HPDE6-E6E7 (cell line): ENCODE results near the gene PKLR.

Source experiments
- DNase-seq: peaks from one replicate; pipeline ENCODE4 v3.0.0; 2011; ENCODE audit warnings: missing footprints; ENCODE audit errors: extremely low spot score

The PKLR gene

GRCh38 chr1:155285063-155285462 lies 16.2 kb downstream of the PKLR start:
- DNase-seq: no peak

DNA sequence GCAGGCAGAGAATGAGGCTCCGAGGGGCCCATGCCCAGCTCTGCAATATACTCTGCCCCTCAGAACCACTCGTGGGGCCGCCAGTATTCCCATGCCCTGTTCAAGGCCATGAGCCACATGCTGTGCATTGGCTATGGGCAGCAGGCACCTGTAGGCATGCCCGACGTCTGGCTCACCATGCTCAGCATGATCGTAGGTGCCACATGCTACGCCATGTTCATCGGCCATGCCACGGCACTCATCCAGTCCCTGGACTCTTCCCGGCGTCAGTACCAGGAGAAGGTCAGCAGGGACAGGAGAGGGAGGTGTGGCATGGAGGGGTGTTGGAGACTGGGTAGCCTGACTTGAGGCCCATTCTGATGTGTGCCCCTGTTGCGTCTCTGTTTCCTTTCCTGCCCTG lies 16.8 kb downstream of the PKLR start:
- no peak for DNase-seq

GRCh38 chr1:155282488-155283091 lies 18.6 kb downstream of the PKLR start:
- no peak for DNase-seq

DNA sequence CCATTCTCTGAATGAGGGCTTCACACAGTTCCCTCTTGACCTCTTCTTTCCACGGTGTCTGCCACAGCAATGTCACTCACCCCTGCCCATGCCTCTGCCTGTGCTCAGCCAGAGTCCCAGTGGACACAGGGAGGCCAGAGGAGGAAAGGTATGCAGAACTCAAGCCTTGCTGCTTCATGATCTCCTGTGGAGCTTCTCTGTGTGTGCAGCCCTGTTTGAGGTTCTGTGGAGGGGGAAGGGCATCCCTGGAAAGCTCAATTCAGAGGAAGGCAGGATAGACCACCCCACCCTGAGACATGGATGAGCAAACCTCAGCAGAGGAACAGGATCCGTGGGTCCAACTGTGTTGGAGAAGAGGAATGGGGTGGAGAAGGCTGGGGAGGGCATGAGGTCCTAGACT lies 22.0 kb downstream of the PKLR start:
- no peak for DNase-seq

- peak; percentile 32 for DNase-seq
These were observed 22.5 kb downstream of the PKLR start for GRCh38 chr1:155278689-155279160.

- peak; percentile 58 for DNase-seq
These were observed 23.1 kb downstream of the PKLR start for GRCh38 chr1:155277902-155278688.

GRCh38 chr1:155277070-155277901 lies 24.0 kb downstream of the PKLR start, which contains the start of gene HCN3:
Gene HCN3, plus strand, starts transcription at chr1:155277463. Its CDS starts 128 bp downstream, at chr1:155277591.
- peak; percentile 97 for DNase-seq

DNA sequence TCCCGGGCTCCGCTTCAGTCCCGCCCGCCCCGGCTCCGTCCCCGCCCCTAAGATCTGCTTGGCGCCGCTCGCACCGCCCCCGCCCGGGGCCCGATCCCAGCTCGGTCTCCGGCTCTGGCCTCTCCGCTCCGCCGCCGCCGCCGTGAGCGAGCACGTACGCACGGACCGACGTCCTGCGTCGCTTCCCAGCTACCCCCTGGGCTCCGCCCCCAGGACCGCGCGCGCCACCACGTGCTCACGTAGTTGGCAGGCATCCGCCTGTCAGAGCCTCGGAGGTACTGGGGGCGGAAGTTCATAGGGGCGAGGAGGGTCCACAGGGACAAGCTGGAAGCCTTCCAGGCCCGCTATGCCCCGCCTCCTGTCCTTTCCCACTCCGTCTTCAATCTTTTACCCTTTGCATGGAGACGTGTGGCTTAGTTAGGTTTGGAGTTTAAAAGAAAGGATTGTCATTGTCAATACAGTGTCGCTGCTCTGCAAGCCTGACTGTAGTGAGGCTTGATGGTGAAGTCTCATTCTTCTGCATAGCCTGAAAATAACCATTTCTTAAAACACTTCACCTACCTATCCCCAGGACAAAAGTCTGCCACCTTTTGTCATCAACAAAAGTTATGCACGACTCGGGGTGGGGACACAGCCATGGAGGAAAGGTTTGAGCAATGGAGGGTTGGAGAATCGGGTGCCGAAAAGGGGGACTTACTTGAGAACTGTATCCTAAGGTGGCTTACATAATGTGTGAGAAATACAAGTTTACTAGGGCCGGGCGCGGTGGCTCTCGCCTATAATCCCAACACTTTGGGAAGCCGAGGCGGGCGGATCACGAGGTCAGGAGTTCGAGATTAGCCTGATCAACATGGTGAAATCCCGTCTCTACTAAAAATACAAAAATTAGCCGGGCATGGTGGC lies 27.6 kb downstream of the PKLR start, which contains the start of gene CLK2:
CLK2 (minus strand) TSS at position 162 of the 903 bp plus-strand sequence. CDS start 2,527 bp downstream, outside the sequence.
- DNase-seq: peak; percentile 94

- no peak for DNase-seq
These were observed 28.5 kb downstream of the PKLR start for GRCh38 chr1:155272466-155273342.

DNA sequence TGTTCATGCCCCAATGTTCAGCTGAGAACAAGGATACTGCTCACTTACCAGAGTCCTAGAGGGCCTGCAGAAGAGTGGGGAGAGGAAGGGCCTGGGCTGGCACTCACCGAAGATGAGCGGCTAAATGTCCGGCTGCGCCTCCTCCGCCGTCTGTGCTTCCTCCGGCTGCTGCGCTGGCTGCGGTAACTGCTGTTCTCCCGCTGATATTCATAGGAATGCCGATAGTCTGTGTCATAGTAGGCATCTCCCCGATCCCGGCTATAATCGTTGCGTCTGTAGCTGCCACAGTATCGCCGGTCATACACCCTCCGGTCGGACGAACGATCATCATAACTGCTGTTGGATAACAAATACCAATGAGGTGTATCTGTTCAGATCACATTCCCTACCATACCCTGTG lies 31.9 kb downstream of the PKLR start:
- no peak for DNase-seq

DNA sequence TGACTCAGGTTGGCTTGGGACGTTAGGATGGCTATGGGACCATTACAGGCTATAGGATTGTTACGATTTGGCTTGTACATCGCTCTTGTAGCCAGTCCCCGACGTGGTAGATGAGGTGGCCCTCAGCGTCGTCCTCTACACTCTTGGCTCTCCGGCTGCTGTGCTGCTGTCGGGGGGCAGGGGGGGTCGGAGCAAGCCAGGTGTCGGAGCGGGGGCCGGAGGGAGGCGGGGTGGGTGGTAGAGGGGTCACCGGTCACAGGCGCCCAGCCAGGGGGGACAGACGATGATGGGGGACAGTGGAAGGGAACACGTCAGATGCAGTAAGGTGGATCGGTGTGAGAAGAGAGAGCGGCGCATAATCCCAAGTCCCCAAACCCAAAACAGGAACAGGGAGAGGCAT lies 32.6 kb downstream of the PKLR start:
- DNase-seq: no peak

- no peak for DNase-seq
These were observed 33.9 kb downstream of the PKLR start for GRCh38 chr1:155267373-155267772.

- DNase-seq: no peak
These were observed 34.7 kb downstream of the PKLR start for GRCh38 chr1:155266553-155266952.

- no peak for DNase-seq
These were observed 38.2 kb downstream of the PKLR start for GRCh38 chr1:155263067-155263466.

GRCh38 chr1:155261852-155262673 lies 39.2 kb downstream of the PKLR start, which contains the start of gene SCAMP3:
Gene SCAMP3, minus strand, starts transcription at chr1:155262360. Its CDS starts 209 bp downstream, at chr1:155262151.
- peak; percentile 99 for DNase-seq

GRCh38 chr1:155261493-155261851 lies 39.8 kb downstream of the PKLR start:
- DNase-seq: no peak

- DNase-seq: no peak
These were observed 41.0 kb downstream of the PKLR start for GRCh38 chr1:155260276-155260675.

DNA sequence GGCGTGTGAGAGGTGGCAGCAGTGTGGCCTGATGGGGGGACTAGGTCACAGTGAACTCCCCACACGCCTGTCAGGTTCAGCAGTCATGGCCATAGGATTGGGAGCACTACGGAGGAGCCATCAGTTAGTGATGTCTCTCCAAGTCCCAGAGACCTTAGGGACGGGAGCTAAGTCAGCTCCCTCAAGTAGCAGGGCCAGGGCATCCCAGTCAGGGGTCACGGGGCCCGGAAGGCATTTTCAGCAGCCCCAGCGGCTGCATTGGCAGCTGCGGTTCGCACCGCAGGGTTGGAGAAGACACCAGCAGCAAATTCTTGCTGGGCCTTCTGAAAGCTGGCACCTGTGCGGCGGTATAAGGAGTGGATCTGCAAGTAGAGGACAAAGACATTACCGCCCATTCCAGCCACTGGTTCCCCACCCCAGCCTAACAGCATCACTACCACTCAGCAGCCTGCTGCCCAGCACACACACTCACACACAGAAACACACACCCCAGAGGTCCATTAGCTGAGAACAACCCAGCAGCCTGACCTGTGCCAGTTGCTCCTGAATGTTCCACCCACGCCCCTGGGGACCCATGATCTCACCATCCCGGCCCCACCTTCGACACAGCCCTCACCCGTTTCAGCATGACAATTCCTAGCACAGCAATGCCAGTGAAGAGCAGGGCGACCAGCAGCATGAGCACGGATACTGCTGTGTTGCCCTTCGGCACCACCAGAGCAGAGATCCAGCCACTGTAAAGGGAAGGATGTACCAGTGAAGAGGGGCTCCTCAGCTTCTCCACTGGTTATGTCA lies 45.0 kb downstream of the PKLR start:
- DNase-seq: no peak
